Neuron (in vitro differentiated cells): Measurements from ENCODE around the gene PTPRN2.

Experiments
- H2AFZ ChIP-seq: one replicate; pipeline ENCODE4 v1.6.1; 2013; ENCODE audit warnings: low read depth, mild to moderate bottlenecking, inconsistent platforms, low read length, moderate library complexity
- H3K27me3 ChIP-seq: one replicate; pipeline ENCODE4 v1.6.1; 2013; ENCODE audit warnings: low read length; ENCODE audit not compliant: insufficient read depth
- H3K36me3 ChIP-seq: one replicate; pipeline ENCODE4 v1.6.1; 2013; ENCODE audit warnings: low read length; ENCODE audit not compliant: insufficient read depth
- H3K4me1 ChIP-seq: one replicate; pipeline ENCODE4 v1.6.1; 2013; ENCODE audit warnings: low read length; ENCODE audit not compliant: insufficient read depth
- H3K4me3 ChIP-seq: 2 replicates; pipeline ENCODE4 v1.5.1; 2013; ENCODE audit warnings: mild to moderate bottlenecking, low read length, moderate library complexity
- H3K9me3 ChIP-seq: one replicate; pipeline ENCODE4 v1.6.1; 2013; ENCODE audit warnings: low read length

The PTPRN2 gene

GRCh38 chr7:157993406-157994105 lies 594.1 kb downstream of the PTPRN2 start:
- Histone ChIP-seq H3K27me3 (peaks cover 13% of the 10 kb centered on the region), H3K9me3 (no peaks in the 10 kb centered on the region), H3K4me1 (no peaks in the 10 kb centered on the region), H2AFZ (no peak overlapping the region), H3K4me3 (no peak overlapping the region), H3K36me3 (no peaks in the 10 kb centered on the region)

GRCh38 chr7:157992511-157993160 lies 595.0 kb downstream of the PTPRN2 start:
- no peaks in the 10 kb centered on the region for H3K36me3 ChIP-seq
- H3K9me3 ChIP-seq, result no peaks in the 10 kb centered on the region
- no peaks in the 10 kb centered on the region for H3K4me1 ChIP-seq
- H3K27me3 ChIP-seq, result peaks cover 14% of the 10 kb centered on the region
- H3K4me3 ChIP-seq, result no peak overlapping the region
- H2AFZ ChIP-seq, result no peak overlapping the region

- no peaks in the 10 kb centered on the region for H3K4me1 ChIP-seq
- H3K4me3 ChIP-seq, result no peak overlapping the region
- H3K27me3 ChIP-seq, result peaks cover 14% of the 10 kb centered on the region
- no peak overlapping the region for H2AFZ ChIP-seq
- H3K9me3 ChIP-seq, result no peaks in the 10 kb centered on the region
- no peaks in the 10 kb centered on the region for H3K36me3 ChIP-seq
Observed at GRCh38 chr7:157991761-157992160, 595.9 kb downstream of the PTPRN2 start.

- Histone ChIP-seq H3K4me1 (no peaks in the 10 kb centered on the region), H3K9me3 (no peaks in the 10 kb centered on the region), H2AFZ (no peak overlapping the region), H3K27me3 (peaks cover 16% of the 10 kb centered on the region), H3K36me3 (no peaks in the 10 kb centered on the region), H3K4me3 (no peak overlapping the region)
Observed at GRCh38 chr7:157991351-157991750, 596.3 kb downstream of the PTPRN2 start.

- H3K27me3 ChIP-seq, result peaks cover 16% of the 10 kb centered on the region
- no peaks in the 10 kb centered on the region for H3K4me1 ChIP-seq
- H3K4me3 ChIP-seq, result no peak overlapping the region
- H3K9me3 ChIP-seq, result no peaks in the 10 kb centered on the region
- H3K36me3 ChIP-seq, result no peaks in the 10 kb centered on the region
- no peak overlapping the region for H2AFZ ChIP-seq
Observed at GRCh38 chr7:157990881-157991250, 596.8 kb downstream of the PTPRN2 start.

- Histone ChIP-seq H3K27me3 (peaks cover 16% of the 10 kb centered on the region), H3K9me3 (no peaks in the 10 kb centered on the region), H3K36me3 (no peaks in the 10 kb centered on the region), H3K4me1 (no peaks in the 10 kb centered on the region), H3K4me3 (no peak overlapping the region), H2AFZ (no peak overlapping the region)
Observed at GRCh38 chr7:157990226-157990880, 597.3 kb downstream of the PTPRN2 start.

GRCh38 chr7:157989589-157989988 lies 598.0 kb downstream of the PTPRN2 start:
- Histone ChIP-seq H3K4me3 (no peak overlapping the region), H3K27me3 (peaks cover 16% of the 10 kb centered on the region), H3K36me3 (no peaks in the 10 kb centered on the region), H3K4me1 (no peaks in the 10 kb centered on the region), H3K9me3 (no peaks in the 10 kb centered on the region), H2AFZ (no peak overlapping the region)

- Histone ChIP-seq H3K9me3 (no peaks in the 10 kb centered on the region), H3K36me3 (no peaks in the 10 kb centered on the region), H2AFZ (no peak overlapping the region), H3K4me1 (no peaks in the 10 kb centered on the region), H3K27me3 (peaks cover 16% of the 10 kb centered on the region), H3K4me3 (no peak overlapping the region)
Observed at GRCh38 chr7:157987906-157988305, 599.7 kb downstream of the PTPRN2 start.

- H3K4me1 ChIP-seq, result no peaks in the 10 kb centered on the region
- H2AFZ ChIP-seq, result no peak overlapping the region
- no peak overlapping the region for H3K4me3 ChIP-seq
- H3K9me3 ChIP-seq, result no peaks in the 10 kb centered on the region
- H3K36me3 ChIP-seq, result no peaks in the 10 kb centered on the region
- peaks cover 11% of the 10 kb centered on the region for H3K27me3 ChIP-seq
Observed at GRCh38 chr7:157986051-157986450, 601.6 kb downstream of the PTPRN2 start.

- H3K9me3 ChIP-seq, result no peaks in the 10 kb centered on the region
- no peaks in the 10 kb centered on the region for H3K4me1 ChIP-seq
- no peak overlapping the region for H3K4me3 ChIP-seq
- H2AFZ ChIP-seq, result no peak overlapping the region
- H3K27me3 ChIP-seq, result peaks cover 7% of the 10 kb centered on the region
- H3K36me3 ChIP-seq, result no peaks in the 10 kb centered on the region
Observed at GRCh38 chr7:157985636-157986035, 602.0 kb downstream of the PTPRN2 start.

GRCh38 chr7:157984423-157985163 lies 603.0 kb downstream of the PTPRN2 start:
- no peaks in the 10 kb centered on the region for H3K36me3 ChIP-seq
- peaks cover 7% of the 10 kb centered on the region for H3K27me3 ChIP-seq
- H3K4me3 ChIP-seq, result no peak overlapping the region
- no peaks in the 10 kb centered on the region for H3K9me3 ChIP-seq
- no peaks in the 10 kb centered on the region for H3K4me1 ChIP-seq
- H2AFZ ChIP-seq, result no peak overlapping the region

- Histone ChIP-seq H3K36me3 (no peaks in the 10 kb centered on the region), H3K27me3 (peaks cover 5% of the 10 kb centered on the region), H3K4me1 (no peaks in the 10 kb centered on the region), H2AFZ (no peak overlapping the region), H3K4me3 (no peak overlapping the region), H3K9me3 (no peaks in the 10 kb centered on the region)
Observed at GRCh38 chr7:157983502-157984422, 603.9 kb downstream of the PTPRN2 start.
